Hematopoietic multipotent progenitor cell (in vitro differentiated cells): Measurements from ENCODE around the gene IDH3G. TPM values are rescaled to one million over a fixed set of nuclear protein-coding genes. Genes with fewer than 3 reads are reported as not detected.

Experiments
- DNase-seq, 3 donors: peaks; one replicate each; pipeline ENCODE4 v3.0.0-alpha.2; 2011 to 2015; ENCODE audit warnings: low read depth in 2 of 3, low spot score in 2 of 3
- total RNA-seq: library from RNA; depleted of rRNA; stranded (reverse); fragments of >200 nt; gene quantifications from one replicate; pipeline ENCODE4 v1.2.3, GENCODE V29; 2012

The IDH3G gene
- total RNA-seq, 1 donor = 117 TPM

- no peak for DNase-seq
Observed at GRCh38 chrX:153736071-153736820, 57.9 kb downstream of the IDH3G start.

Other genes with a start within 250 kb of the IDH3G start
- 32.3 TPM for gene CCNQ, start 195.2 kb downstream of the IDH3G start, total RNA-seq
- not detected for gene DUSP9, start 147.2 kb downstream of the IDH3G start, total RNA-seq
- gene PNCK, start 120.6 kb downstream of the IDH3G start, total RNA-seq = not detected
- 2.2 TPM for gene SLC6A8, start 106.4 kb downstream of the IDH3G start, total RNA-seq
- gene BCAP31, start 70.0 kb downstream of the IDH3G start, total RNA-seq = 107 TPM
- gene ABCD1, start 69.5 kb downstream of the IDH3G start, total RNA-seq = 17.2 TPM
- gene PLXNB3, start 30.1 kb downstream of the IDH3G start, total RNA-seq = 0.54 TPM
- 0.27 TPM for gene SRPK3, start 13.3 kb downstream of the IDH3G start, total RNA-seq
- gene SSR4, start 293 bp upstream of the IDH3G start, total RNA-seq = 268 TPM
- gene PDZD4, start 36.2 kb upstream of the IDH3G start, total RNA-seq = under 0.01 TPM
- under 0.01 TPM for gene L1CAM, start 91.8 kb upstream of the IDH3G start, total RNA-seq
- under 0.01 TPM for gene AVPR2, start 110.3 kb upstream of the IDH3G start, total RNA-seq
- 242 TPM for gene ARHGAP4, start 131.9 kb upstream of the IDH3G start, total RNA-seq
- 37.4 TPM for gene NAA10, start 140.7 kb upstream of the IDH3G start, total RNA-seq
- gene RENBP, start 150.3 kb upstream of the IDH3G start, total RNA-seq = 37.7 TPM
- gene HCFC1, start 177.4 kb upstream of the IDH3G start, total RNA-seq = 95.1 TPM
- gene TMEM187, start 178.4 kb upstream of the IDH3G start, total RNA-seq = 15.6 TPM
- gene IRAK1, start 225.5 kb upstream of the IDH3G start, total RNA-seq = 40.9 TPM